Breast epithelium (tissue), 3 donors: ENCODE measurements around the gene NAA50.
A peak's percentile ranks its signal among the peaks of the same experiment; 100 is the strongest.

Source experiments
- POLR2A ChIP-seq: fragments of 450-650 bp; IDR thresholded peaks from one replicate; pipeline ENCODE4 v1.6.1; 2016; ENCODE audit warnings: antibody characterized with exemption, mild to moderate bottlenecking, moderate library complexity
- TF ChIP-seq, protein P1 (sequence below), 3 donors: fragments of 450-650 bp; IDR thresholded peaks; one replicate each; pipeline ENCODE4 v1.5.1; 2016 to 2017; ENCODE audit warnings: antibody characterized with exemption in 3 of 3, mild to moderate bottlenecking in 3 of 3, moderate library complexity in 3 of 3

DNA sequence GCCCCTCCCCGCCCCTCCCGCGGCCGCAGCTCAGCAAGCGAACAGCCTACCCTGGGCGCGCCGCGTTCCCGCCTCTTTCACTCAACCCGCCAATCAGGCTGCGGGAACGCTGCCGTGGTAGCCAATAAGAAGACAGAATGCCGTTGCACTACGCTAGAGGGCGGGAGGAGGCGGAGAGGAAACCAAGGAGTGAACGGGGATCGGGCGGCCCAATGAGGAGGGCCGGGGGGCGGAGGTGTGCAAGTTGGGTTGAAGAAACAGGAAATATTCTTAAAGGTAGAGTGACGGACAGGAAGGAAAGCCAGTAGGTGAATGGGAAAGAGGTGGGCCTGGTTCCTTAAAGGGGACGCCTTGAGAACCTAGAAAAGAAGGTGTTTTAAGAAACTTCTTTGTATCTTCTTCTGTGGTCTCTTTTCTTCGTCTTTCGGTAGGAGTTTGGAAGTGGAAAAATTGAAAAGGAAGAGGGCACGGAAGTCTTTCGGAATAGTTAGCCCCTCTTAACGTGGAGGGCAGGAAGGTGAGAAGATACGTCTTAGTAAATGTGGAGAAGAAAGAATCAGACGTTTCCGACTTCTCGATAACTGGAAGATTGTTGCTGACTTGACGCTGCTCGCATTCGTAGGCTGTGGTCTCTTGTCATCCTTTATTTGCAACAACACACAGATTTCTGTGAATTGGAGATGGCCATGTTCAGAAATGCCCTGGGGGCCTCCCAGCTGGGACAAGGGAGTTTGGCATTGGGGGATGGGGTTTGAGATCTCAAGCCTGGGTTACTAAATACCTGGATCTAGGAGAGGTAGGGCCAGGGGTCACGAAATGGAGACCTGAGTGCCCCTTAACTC is 49.2 kb downstream of the NAA50 start:
- TF ChIP-seq, protein P1, sequence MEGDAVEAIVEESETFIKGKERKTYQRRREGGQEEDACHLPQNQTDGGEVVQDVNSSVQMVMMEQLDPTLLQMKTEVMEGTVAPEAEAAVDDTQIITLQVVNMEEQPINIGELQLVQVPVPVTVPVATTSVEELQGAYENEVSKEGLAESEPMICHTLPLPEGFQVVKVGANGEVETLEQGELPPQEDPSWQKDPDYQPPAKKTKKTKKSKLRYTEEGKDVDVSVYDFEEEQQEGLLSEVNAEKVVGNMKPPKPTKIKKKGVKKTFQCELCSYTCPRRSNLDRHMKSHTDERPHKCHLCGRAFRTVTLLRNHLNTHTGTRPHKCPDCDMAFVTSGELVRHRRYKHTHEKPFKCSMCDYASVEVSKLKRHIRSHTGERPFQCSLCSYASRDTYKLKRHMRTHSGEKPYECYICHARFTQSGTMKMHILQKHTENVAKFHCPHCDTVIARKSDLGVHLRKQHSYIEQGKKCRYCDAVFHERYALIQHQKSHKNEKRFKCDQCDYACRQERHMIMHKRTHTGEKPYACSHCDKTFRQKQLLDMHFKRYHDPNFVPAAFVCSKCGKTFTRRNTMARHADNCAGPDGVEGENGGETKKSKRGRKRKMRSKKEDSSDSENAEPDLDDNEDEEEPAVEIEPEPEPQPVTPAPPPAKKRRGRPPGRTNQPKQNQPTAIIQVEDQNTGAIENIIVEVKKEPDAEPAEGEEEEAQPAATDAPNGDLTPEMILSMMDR (IDR thresholded peaks at IDR 0.05): peak in 1 of 3 donors; percentile 11
- TF ChIP-seq POLR2A: no peak
